ENCODE results near the gene SETD1A. TPM values are rescaled to one million over a fixed set of nuclear protein-coding genes. Genes with fewer than 3 reads are reported as not detected.
"Not testable (repeated sequence)": the region's sequence is repeated elsewhere in the genome, so short reads cannot be mapped to it uniquely, and the experiment has no call there.

Gene SETD1A
- total and polyA plus RNA-seq, 4 donors: 4.4 to 19.7 (median 13.1) TPM

DNA sequence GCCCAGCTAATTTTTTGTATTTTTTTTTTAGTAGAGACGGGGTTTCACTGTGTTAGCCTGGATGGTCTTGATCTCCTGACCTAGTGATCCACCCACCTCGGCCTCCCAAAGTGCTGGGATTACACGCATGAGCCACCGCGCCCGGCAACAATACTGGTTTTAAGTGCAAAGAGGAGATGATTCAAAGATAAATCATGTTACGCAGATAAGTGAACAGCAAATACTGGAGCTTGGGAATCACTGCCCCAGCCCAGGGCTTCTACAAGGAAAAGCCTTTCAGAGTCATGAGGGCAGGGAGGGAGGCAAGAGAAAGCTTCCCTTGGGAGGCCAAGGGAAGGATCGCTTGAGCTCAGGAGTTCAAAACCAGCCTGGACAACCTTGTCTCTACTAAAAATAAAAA, 18.0 kb upstream of the SETD1A start:
- H3K9me3 ChIP-seq (ENCODE audit: control insufficient read depth, low read length); H3K4me3 ChIP-seq (ENCODE audit: low read length in 2 of 2); intact Hi-C loops (cut with DNase I); DNase-seq; H3K27ac ChIP-seq (ENCODE audit: low read depth in 1 of 2, low read length in 2 of 2); ATAC-seq (ENCODE audit: low FRiP score); H3K36me3 ChIP-seq (ENCODE audit: control insufficient read depth in 1 of 2, insufficient read depth in 2 of 2, low read length in 1 of 2); H3K27me3 ChIP-seq (ENCODE audit: control insufficient read depth in 1 of 2, insufficient read depth in 2 of 2, low read length in 1 of 2); H3K4me1 ChIP-seq (ENCODE audit: control insufficient read depth in 1 of 2, insufficient read depth in 2 of 2, low read length in 2 of 2): not testable (repeated sequence)
- WGBS, 2 donors: 94 to 96% methylated on average over 8 of the region's 8 CpGs

DNA sequence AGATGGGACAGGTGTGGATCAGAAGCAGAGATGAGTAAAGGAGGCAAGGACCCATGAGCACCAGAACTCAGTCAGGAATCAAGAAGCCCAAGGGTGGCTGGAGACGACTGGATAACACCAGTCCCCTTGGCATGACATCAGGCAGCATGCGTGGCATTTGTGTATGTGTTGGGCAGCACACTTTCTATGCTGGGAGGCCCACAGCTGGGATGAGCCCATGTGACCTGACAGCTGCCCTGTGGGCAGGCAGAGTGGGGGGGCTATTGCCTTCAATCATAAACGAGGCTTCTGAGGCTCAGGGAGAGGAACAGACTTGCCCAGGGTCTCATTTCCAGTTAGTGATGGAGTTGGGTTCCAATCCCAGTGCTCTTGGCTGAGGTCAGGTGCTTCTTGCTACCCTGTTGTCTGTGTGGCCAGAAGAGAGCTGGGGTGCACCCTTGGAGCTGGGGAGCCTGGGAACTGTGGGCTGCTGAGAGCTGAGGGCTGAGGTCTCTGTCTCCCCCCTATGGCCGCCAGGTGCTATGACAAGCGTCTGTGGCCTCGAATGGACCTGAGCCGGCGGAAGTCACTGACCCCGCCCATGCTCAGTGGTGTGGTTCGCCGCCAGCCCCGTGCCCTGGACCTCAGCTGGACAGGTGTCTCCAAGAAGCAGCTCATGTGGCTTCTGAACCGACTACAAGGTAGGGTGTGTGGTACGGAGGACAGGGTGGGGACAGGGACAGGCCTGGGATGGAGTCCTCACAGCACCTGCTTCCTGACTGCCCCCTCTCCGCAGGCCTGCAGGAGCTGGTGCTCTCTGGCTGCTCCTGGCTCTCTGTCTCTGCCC, 15.7 kb upstream of the SETD1A start:
- 20 to 23% methylated on average over 15 of the region's 15 CpGs for WGBS, 2 donors
- peak; percentile 88 to 89 for DNase-seq
- H3K36me3 ChIP-seq (ENCODE audit: control insufficient read depth in 1 of 2, insufficient read depth in 2 of 2, low read length in 1 of 2): peaks cover 0 to 2% of the 10 kb centered on the region in 2 donors

GRCh38 chr16:30942426-30942806, 15.1 kb upstream of the SETD1A start:
- Histone ChIP-seq H3K36me3 (ENCODE audit: control insufficient read depth in 1 of 2, insufficient read depth in 2 of 2, low read length in 1 of 2) (peaks cover 0 to 3% of the 10 kb centered on the region in 2 donors), H3K27ac (ENCODE audit: low read depth in 1 of 2, low read length in 2 of 2) (no peak overlapping the region), H3K9me3 (ENCODE audit: control insufficient read depth, low read length) (no peaks in the 10 kb centered on the region), H3K4me1 (ENCODE audit: control insufficient read depth in 1 of 2, insufficient read depth in 2 of 2, low read length in 2 of 2) (no peaks in the 10 kb centered on the region), H3K27me3 (ENCODE audit: control insufficient read depth in 1 of 2, insufficient read depth in 2 of 2, low read length in 1 of 2) (no peaks in the 10 kb centered on the region), H3K4me3 (ENCODE audit: low read length in 2 of 2) (no peak overlapping the region)
- 83 to 85% methylated on average over 4 of the region's 4 CpGs for WGBS, 2 donors
- intact Hi-C loops (cut with DNase I): no loop called here
- DNase-seq (no peak), ATAC-seq (ENCODE audit: low FRiP score) (no peak)

More for the DNA sequence above, 15.7 kb upstream of the SETD1A start:
- Histone ChIP-seq H3K27ac (ENCODE audit: low read depth in 1 of 2, low read length in 2 of 2) (no peak overlapping the region), H3K4me3 (ENCODE audit: low read length in 2 of 2) (no peak overlapping the region), H3K4me1 (ENCODE audit: control insufficient read depth in 1 of 2, insufficient read depth in 2 of 2, low read length in 2 of 2) (no peaks in the 10 kb centered on the region), H3K27me3 (ENCODE audit: control insufficient read depth in 1 of 2, insufficient read depth in 2 of 2, low read length in 1 of 2) (no peaks in the 10 kb centered on the region), H3K9me3 (ENCODE audit: control insufficient read depth, low read length) (no peaks in the 10 kb centered on the region)
- intact Hi-C loops (cut with DNase I): no loop called here
- peak; percentile 89 for ATAC-seq (ENCODE audit: low FRiP score)

DNA sequence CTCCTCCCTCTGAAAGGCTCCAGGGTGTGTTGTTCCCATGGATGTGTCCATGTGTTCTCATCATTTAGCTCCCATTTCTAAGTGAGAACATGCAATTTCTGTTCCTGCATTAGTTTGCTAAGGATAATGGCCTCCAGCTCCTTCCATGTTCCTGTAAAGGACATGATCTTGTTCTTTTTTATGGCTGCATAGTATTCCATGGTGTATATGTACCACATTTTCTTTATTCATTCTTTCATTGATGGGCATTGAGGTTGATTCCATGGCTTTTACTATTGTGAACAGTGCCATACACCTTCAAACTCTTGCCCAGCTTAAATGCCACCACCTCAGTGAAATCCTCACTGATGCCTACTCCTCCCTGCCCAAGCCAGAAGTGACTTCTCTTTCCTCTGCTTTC, 13.2 kb upstream of the SETD1A start:
- H3K9me3 ChIP-seq (ENCODE audit: control insufficient read depth, low read length): no peaks in the 10 kb centered on the region
- no peaks in the 10 kb centered on the region for H3K27me3 ChIP-seq (ENCODE audit: control insufficient read depth in 1 of 2, insufficient read depth in 2 of 2, low read length in 1 of 2)
- DNase-seq (no peak), ATAC-seq (ENCODE audit: low FRiP score) (no peak)
- no peak overlapping the region for H3K4me3 ChIP-seq (ENCODE audit: low read length in 2 of 2)
- intact Hi-C loops (cut with DNase I): no loop called here
- no peak overlapping the region for H3K27ac ChIP-seq (ENCODE audit: low read depth in 1 of 2, low read length in 2 of 2)
- no peaks in the 10 kb centered on the region for H3K4me1 ChIP-seq (ENCODE audit: control insufficient read depth in 1 of 2, insufficient read depth in 2 of 2, low read length in 2 of 2)
- peaks cover 0 to 3% of the 10 kb centered on the region in 2 donors for H3K36me3 ChIP-seq (ENCODE audit: control insufficient read depth in 1 of 2, insufficient read depth in 2 of 2, low read length in 1 of 2)

GRCh38 chr16:30946671-30947540, 10.6 kb upstream of the SETD1A start:
- H3K9me3 ChIP-seq (ENCODE audit: control insufficient read depth, low read length): no peaks in the 10 kb centered on the region
- peaks cover 0 to 3% of the 10 kb centered on the region in 2 donors for H3K36me3 ChIP-seq (ENCODE audit: control insufficient read depth in 1 of 2, insufficient read depth in 2 of 2, low read length in 1 of 2)
- WGBS, 2 donors: 85 to 88% methylated on average over 38 of the region's 38 CpGs
- no peak for ATAC-seq (ENCODE audit: low FRiP score)
- H3K27me3 ChIP-seq (ENCODE audit: control insufficient read depth in 1 of 2, insufficient read depth in 2 of 2, low read length in 1 of 2): no peaks in the 10 kb centered on the region
- no peak overlapping the region for H3K27ac ChIP-seq (ENCODE audit: low read depth in 1 of 2, low read length in 2 of 2)
- no peaks in the 10 kb centered on the region for H3K4me1 ChIP-seq (ENCODE audit: control insufficient read depth in 1 of 2, insufficient read depth in 2 of 2, low read length in 2 of 2)
- peak in 1 of 2 donors; percentile 78 for DNase-seq
- no peak overlapping the region for H3K4me3 ChIP-seq (ENCODE audit: low read length in 2 of 2)
- intact Hi-C loops (cut with DNase I): no loop called here

- Histone ChIP-seq H3K36me3 (ENCODE audit: control insufficient read depth in 1 of 2, insufficient read depth in 2 of 2, low read length in 1 of 2) (peaks cover 0 to 3% of the 10 kb centered on the region in 2 donors), H3K27me3 (ENCODE audit: control insufficient read depth in 1 of 2, insufficient read depth in 2 of 2, low read length in 1 of 2) (no peaks in the 10 kb centered on the region), H3K4me1 (ENCODE audit: control insufficient read depth in 1 of 2, insufficient read depth in 2 of 2, low read length in 2 of 2) (no peaks in the 10 kb centered on the region), H3K4me3 (ENCODE audit: low read length in 2 of 2) (no peak overlapping the region), H3K27ac (ENCODE audit: low read depth in 1 of 2, low read length in 2 of 2) (no peak overlapping the region), H3K9me3 (ENCODE audit: control insufficient read depth, low read length) (no peaks in the 10 kb centered on the region)
- ATAC-seq (ENCODE audit: low FRiP score): no peak
- intact Hi-C loops (cut with DNase I): no loop called here
- 54 to 56% methylated on average over 3 of the region's 3 CpGs for WGBS, 2 donors
- peak in 1 of 2 donors; percentile 68 for DNase-seq
Observed at GRCh38 chr16:30947541-30947858, 10.1 kb upstream of the SETD1A start.

GRCh38 chr16:30947859-30948666, 9.5 kb upstream of the SETD1A start:
- Histone ChIP-seq H3K27me3 (ENCODE audit: control insufficient read depth in 1 of 2, insufficient read depth in 2 of 2, low read length in 1 of 2) (no peaks in the 10 kb centered on the region), H3K4me1 (ENCODE audit: control insufficient read depth in 1 of 2, insufficient read depth in 2 of 2, low read length in 2 of 2) (no peaks in the 10 kb centered on the region), H3K9me3 (ENCODE audit: control insufficient read depth, low read length) (no peaks in the 10 kb centered on the region), H3K36me3 (ENCODE audit: control insufficient read depth in 1 of 2, insufficient read depth in 2 of 2, low read length in 1 of 2) (peaks cover 0 to 3% of the 10 kb centered on the region in 2 donors), H3K27ac (ENCODE audit: low read depth in 1 of 2, low read length in 2 of 2) (no peak overlapping the region), H3K4me3 (ENCODE audit: low read length in 2 of 2) (peak overlapping the region; percentile 73 to 78)
- intact Hi-C loops (cut with DNase I): no loop called here
- DNase-seq (peak; percentile 91 to 94), ATAC-seq (ENCODE audit: low FRiP score) (peak; percentile 86)
- WGBS, 2 donors: 10 to 12% methylated on average over 43 to 44 of the region's 44 CpGs
